Osteocyte (in vitro differentiated cells): Measurements from ENCODE around the gene PUS7. TPM values are rescaled to one million over a fixed set of nuclear protein-coding genes. Genes with fewer than 3 reads are reported as not detected.
"Not testable (repeated sequence)": the region's sequence is repeated elsewhere in the genome, so short reads cannot be mapped to it uniquely, and the experiment has no call there.

Experiments used
- DNase-seq: peaks from one replicate; pipeline ENCODE4 v3.0.0; 2021; ENCODE audit warnings: mixed read lengths; ENCODE audit not compliant: unreplicated experiment; ENCODE audit errors: extremely low spot score
- H3K27ac Mint-ChIP-seq: one replicate; pipeline ENCODE4 v1.8.0; 2021; ENCODE audit warnings: mild to moderate bottlenecking, mixed read lengths; ENCODE audit not compliant: unreplicated experiment
- H3K27me3 Mint-ChIP-seq: one replicate; pipeline ENCODE4 v1.8.0; 2021; ENCODE audit warnings: mixed read lengths; ENCODE audit not compliant: unreplicated experiment
- H3K36me3 Mint-ChIP-seq: one replicate; pipeline ENCODE4 v1.8.0; 2021; ENCODE audit warnings: mixed read lengths; ENCODE audit not compliant: unreplicated experiment
- H3K4me1 Mint-ChIP-seq: one replicate; pipeline ENCODE4 v1.8.0; 2021; ENCODE audit warnings: mixed read lengths; ENCODE audit not compliant: unreplicated experiment
- H3K4me3 Mint-ChIP-seq: one replicate; pipeline ENCODE4 v1.8.0; 2021; ENCODE audit warnings: mild to moderate bottlenecking, moderate library complexity, mixed read lengths; ENCODE audit not compliant: unreplicated experiment
- H3K9me3 Mint-ChIP-seq: one replicate; pipeline ENCODE4 v1.8.0; 2021; ENCODE audit warnings: mixed read lengths; ENCODE audit not compliant: unreplicated experiment
- total RNA-seq: library from RNA; stranded (reverse); gene quantifications from 2 replicates; pipeline ENCODE4 v1.2.1, GENCODE V29; 2021
- TF ChIP-seq, protein P1 (sequence below): fragments of 200-600 bp; sonication (generic); IDR thresholded peaks from 2 replicates; pipeline ENCODE4 v1.5.0; 2021; ENCODE audit warnings: antibody characterized with exemption, mild to moderate bottlenecking, moderate library complexity

Gene PUS7
- total RNA-seq, 1 donor from 2014 or later, result 18.5 TPM

DNA sequence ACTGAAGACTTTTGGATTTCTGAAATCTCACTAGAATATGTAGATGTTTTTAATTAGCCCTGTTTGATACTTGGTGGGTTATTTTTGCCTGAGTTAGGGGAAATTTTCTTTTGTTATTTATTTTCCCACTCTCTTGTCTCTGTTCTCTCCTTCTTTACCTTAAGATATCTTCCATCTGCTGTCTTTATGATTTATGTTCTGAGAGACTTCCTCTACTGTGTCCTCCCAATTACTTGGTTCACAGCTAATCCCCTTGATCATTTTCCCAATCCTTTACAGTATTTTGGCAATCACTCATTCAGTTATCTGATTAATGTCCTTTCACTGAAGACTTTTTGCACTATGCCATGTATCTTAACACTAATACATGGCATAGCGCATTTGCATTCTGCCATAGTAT, 83.8 kb downstream of the PUS7 start:
- H3K27me3 Mint-ChIP-seq, result no peaks in the 10 kb centered on the region
- no peak overlapping the region for H3K4me3 Mint-ChIP-seq
- H3K9me3 Mint-ChIP-seq, result no peaks in the 10 kb centered on the region
- peaks cover 6% of the 10 kb centered on the region for H3K4me1 Mint-ChIP-seq
- no peak for DNase-seq
- no peak overlapping the region for H3K27ac Mint-ChIP-seq
- TF ChIP-seq, protein P1, sequence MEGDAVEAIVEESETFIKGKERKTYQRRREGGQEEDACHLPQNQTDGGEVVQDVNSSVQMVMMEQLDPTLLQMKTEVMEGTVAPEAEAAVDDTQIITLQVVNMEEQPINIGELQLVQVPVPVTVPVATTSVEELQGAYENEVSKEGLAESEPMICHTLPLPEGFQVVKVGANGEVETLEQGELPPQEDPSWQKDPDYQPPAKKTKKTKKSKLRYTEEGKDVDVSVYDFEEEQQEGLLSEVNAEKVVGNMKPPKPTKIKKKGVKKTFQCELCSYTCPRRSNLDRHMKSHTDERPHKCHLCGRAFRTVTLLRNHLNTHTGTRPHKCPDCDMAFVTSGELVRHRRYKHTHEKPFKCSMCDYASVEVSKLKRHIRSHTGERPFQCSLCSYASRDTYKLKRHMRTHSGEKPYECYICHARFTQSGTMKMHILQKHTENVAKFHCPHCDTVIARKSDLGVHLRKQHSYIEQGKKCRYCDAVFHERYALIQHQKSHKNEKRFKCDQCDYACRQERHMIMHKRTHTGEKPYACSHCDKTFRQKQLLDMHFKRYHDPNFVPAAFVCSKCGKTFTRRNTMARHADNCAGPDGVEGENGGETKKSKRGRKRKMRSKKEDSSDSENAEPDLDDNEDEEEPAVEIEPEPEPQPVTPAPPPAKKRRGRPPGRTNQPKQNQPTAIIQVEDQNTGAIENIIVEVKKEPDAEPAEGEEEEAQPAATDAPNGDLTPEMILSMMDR, result no peak
- H3K36me3 Mint-ChIP-seq, result no peaks in the 10 kb centered on the region

DNA sequence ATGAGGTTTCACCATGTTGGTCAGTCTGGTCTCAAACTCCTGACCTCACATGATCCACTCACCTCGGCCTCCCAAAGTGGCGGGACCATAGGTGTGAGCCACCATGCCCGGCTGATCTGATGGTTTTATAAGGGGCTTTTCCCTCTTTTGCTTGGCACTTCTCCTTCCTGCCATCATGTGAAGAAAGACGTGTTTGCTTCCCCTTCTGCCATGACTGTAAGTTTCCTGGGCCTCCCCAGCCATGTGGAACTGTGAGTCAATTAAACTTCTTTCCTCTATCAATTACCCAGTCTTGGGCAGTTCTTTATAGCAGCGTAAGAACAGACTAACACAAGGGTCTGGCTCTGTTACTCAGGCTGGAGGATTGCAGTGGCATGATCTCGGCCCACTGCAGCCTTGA, 84.7 kb downstream of the PUS7 start:
- DNase-seq, H3K27ac Mint-ChIP-seq, H3K4me1 Mint-ChIP-seq, H3K27me3 Mint-ChIP-seq, H3K4me3 Mint-ChIP-seq, H3K36me3 Mint-ChIP-seq, H3K9me3 Mint-ChIP-seq: not testable (repeated sequence)

DNA sequence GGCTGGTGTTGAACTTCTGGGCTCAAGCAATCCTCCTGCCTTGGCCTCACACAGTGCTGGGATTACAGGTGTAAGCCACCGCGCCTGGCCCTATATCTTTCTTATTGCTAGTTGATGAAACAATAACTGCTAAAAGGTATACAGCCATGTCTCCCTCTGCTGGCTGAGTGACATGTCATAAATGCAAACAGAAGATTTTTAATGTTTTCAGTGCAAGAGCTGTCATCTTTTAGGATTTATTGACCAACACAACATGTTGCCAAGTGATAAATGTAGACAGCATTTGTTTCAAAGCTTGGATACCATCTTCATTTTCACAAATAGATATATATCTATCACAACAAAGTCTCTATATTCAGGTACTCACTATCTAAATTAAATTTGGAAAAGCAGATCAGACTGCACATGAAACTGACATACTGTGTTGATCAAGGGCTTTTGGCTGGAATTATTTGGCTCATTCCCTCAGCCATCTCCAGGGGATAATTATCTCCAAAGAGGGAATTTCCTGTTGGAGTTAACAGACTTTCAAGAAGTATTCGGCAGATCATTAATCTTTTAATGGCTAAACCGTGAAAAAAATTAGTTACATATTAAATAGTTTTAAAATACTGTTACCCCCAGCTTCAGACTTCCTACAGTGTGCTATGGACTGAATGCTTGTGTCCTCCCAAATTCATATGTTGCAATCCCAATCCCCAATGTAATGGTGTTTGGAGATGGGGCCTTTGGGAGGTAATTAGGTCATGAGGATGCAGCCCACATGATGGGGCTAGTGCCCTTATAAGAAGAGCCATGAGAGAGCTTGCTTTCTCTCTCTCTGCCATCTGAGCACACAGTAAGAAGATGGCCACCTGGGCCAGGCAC, 92.1 kb downstream of the PUS7 start:
- H3K4me1 Mint-ChIP-seq, result peaks cover 5% of the 10 kb centered on the region
- peak overlapping the region; percentile 35 for H3K27ac Mint-ChIP-seq
- H3K9me3 Mint-ChIP-seq, result no peaks in the 10 kb centered on the region
- H3K27me3 Mint-ChIP-seq, result no peaks in the 10 kb centered on the region
- no peak for DNase-seq
- TF ChIP-seq, protein P1, result peak; percentile 64
- H3K36me3 Mint-ChIP-seq, result no peaks in the 10 kb centered on the region
- no peak overlapping the region for H3K4me3 Mint-ChIP-seq

DNA sequence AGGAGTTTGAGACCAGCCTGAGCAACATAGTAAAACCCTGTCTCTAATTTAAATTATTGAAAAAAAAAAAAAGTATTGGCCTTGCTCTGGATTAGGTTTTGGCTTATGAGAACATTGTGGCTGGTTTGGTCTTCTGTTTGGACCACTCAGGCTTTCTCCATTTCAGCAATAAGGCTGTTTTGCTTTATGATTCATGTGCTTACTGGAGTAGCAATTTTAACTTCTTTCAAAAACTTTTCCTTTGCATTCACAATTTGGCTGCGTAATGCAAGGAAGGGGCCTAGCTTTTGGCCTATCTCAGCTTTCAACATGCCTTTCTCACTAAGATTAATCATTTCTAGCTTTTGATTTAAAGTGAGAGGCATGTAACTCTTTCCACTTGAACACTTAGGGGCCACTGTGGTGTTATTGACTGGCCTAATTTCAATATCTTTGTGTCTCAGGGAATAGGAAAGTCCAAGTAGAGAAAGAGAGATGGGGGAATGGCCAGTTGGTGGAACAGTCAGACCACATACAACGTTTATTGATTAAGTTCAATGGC, 95.4 kb downstream of the PUS7 start:
- H3K27me3 Mint-ChIP-seq, result peaks cover 4% of the 10 kb centered on the region

DNA sequence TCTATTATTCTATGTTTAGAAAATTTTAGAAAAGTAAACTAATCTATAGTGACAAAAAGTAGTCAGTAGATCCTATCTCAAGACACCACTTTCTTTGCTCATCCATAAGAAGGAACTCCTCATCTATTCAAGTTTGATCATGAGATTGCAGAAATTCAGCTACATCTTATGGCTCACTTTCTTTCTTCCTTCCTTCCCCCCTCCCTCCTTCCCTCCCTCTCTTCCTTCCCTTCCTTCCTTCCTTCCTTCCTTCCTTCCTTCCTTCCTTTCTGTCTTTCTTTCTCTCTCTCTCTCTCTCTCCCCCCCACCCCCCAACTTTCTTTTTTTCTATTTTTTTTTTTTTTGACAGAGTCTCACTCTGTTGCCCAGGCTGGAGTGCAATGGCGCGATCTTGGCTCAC, 98.1 kb downstream of the PUS7 start:
- Mint-ChIP-seq H3K36me3 (no peaks in the 10 kb centered on the region), H3K4me3 (no peak overlapping the region), H3K27me3 (peaks cover 10% of the 10 kb centered on the region), H3K27ac (no peak overlapping the region), H3K4me1 (no peaks in the 10 kb centered on the region), H3K9me3 (no peaks in the 10 kb centered on the region)
- TF ChIP-seq, protein P1, result no peak
- no peak for DNase-seq

More for the DNA sequence above, 95.4 kb downstream of the PUS7 start:
- H3K4me3 Mint-ChIP-seq, result no peak overlapping the region
- TF ChIP-seq, protein P1, result no peak
- no peak for DNase-seq
- no peaks in the 10 kb centered on the region for H3K9me3 Mint-ChIP-seq
- H3K4me1 Mint-ChIP-seq, result peaks cover 5% of the 10 kb centered on the region
- no peaks in the 10 kb centered on the region for H3K36me3 Mint-ChIP-seq
- no peak overlapping the region for H3K27ac Mint-ChIP-seq
